K562 treated with DMSO at 1 percent for 4 hours (cell line): ENCODE data around the gene CIDEA. TPM values are rescaled to one million over a fixed set of nuclear protein-coding genes. Genes with fewer than 3 reads are reported as not detected.

Source experiments
- total RNA-seq: library from RNA; unstranded; fragments of 300-600 nt; gene quantifications from 2 replicates; pipeline ENCODE4 v1.2.3, GENCODE V29; 2022; ENCODE audit not compliant: insufficient read depth

Gene CIDEA
- not detected in 2 replicates for total RNA-seq

GRCh38 chr18:12254136-12254819 is at the start of gene CIDEA:
CIDEA (plus strand) TSS chr18:12254361; CDS start chr18:12254384, 23 bp downstream.

GRCh38 chr18:12307701-12308385 is 53.7 kb downstream of the CIDEA start, which contains the start of gene TUBB6:
TUBB6 (plus strand) TSS chr18:12308241; CDS start chr18:12308293, 52 bp downstream.

Other genes with a start within 250 kb of the CIDEA start
- 0.42 TPM in 1 of 2 replicates, not detected in the other for gene ANKRD62, start 160.5 kb upstream of the CIDEA start, total RNA-seq
- gene TUBB6, start 53.9 kb downstream of the CIDEA start, total RNA-seq, result 138 and 143 TPM in 2 replicates
- 41.6 and 47.5 TPM in 2 replicates for gene AFG3L2, start 122.9 kb downstream of the CIDEA start, total RNA-seq
- 1.9 and 2.7 TPM in 2 replicates for gene PRELID3A, start 153.6 kb downstream of the CIDEA start, total RNA-seq